Hindlimb muscle (tissue), 1 donor: ENCODE measurements around the gene NFKBIL1. TPM values are rescaled to one million over a fixed set of nuclear protein-coding genes. Genes with fewer than 3 reads are reported as not detected.
A peak's percentile ranks its signal among the peaks of the same experiment; 100 is the strongest.
"Not testable (repeated sequence)": the region's sequence is repeated elsewhere in the genome, so short reads cannot be mapped to it uniquely, and the experiment has no call there.

ENCODE experiments used
- DNase-seq: peaks from one replicate; pipeline ENCODE4 v3.0.0-alpha.2; 2013
- polyA plus RNA-seq: library from polyadenylated mRNA; unstranded; fragments of 120-200 nt; gene quantifications from one replicate; pipeline ENCODE4 v1.2.1, GENCODE V29; 2013; ENCODE audit not compliant: insufficient read length

The NFKBIL1 gene
- polyA plus RNA-seq, 1 donor: 18.9 TPM

DNA sequence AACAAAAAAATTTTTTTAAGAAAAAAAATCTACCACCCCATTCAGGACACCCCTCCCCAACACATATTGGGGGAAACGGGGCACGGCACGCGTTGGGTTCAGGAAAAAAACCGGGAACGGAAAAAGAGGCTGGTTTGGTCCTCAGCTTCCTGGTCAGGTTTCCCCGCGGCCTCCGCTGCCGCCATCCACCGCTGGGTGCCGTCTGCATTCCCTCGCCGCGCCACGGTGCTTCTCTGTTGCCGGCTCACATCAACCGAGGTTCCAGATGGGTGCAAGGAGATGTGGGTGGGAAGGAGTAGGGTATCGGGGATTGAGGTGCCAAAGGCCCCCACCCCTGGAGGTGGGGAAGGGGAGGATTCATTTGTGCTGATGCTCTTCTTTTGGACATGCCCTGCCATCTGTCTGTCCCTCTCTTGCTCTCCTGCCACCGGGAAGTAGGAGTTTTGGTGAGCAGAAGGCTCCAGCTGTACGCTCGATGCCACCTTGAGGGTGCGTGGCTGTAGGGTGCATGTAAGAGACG, 12.8 kb upstream of the NFKBIL1 start:
- no peak for DNase-seq

DNA sequence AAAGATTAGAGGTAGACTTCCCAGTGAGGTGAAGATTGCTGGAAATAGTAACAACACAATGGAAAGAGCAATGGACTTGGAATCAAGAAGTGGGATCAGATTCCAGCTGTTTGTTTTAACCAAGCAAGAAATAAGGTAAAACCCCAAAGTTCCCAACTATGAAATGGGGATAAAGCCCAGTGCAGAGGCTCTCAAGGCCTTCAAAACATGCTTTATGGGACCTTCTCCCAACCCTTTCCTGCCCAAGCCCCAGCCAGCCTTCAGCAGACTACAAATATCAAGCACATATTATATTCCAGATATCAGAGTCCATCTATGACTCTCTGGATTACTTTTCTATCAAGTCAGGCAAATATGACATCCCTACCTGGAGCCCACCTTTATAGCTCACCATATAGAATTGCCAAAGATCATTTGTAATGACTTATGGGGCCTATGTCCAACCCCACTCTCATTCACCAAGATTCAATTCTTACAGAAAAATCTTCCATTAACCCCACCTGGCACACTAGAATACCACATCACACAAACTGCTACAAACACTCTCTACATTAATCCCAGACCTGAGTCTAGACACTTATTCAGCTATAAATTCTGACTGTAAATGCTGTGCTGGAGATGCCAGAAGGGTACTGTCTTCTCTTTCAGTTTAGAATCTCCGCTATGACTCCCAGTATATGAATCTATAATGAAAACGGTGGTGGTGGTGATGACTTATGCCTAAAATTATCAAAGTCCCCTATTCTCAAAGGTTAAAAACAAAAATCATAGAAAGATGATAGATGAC, 11.7 kb upstream of the NFKBIL1 start:
- DNase-seq: no peak

DNA sequence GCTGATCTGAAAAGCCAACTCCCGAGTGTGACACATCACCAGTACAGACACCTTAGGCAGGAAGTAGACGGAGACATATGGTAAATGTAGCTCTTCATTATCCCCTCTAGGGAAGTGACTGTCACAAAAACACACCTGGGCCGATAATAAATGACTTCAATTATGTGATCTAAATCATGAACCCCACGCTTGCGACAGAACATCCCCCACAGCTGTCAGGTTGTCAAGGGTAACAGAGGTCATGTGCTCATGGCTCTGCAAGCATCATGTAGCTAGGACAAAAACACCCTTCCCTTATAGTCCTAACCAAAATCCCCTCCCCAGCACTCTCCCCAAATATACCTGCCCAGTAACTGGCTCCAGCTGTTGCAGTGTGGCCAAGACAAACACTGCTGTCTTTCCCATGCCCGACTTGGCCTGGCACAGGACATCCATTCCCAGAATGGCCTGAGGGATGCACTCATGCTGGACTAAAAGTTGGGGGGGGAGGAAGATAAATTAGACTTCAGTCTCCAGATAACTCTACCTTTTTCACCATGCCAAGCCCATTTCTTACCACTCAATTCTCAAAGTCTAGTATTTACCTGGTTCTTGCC, 8.5 kb upstream of the NFKBIL1 start:
- no peak for DNase-seq

DNA sequence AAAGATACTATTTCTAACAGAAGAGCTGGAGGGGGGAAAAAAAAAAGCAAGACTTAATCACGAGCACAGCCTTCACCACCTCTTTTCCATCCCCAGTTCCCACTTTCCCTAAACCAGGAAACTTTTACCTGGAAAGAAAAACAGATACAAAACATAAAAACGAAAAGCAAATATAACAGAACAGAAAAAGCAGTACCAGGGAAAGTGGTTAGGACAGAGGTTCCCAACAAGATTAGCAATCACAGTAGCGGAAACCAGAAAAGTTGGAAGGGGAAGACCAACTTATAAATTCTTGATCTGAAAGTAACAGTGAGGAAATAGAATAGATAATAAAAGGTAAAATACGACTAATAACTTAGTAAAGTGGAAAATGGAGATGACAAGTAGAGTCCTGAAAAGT, 6.8 kb upstream of the NFKBIL1 start:
- no peak for DNase-seq

DNA sequence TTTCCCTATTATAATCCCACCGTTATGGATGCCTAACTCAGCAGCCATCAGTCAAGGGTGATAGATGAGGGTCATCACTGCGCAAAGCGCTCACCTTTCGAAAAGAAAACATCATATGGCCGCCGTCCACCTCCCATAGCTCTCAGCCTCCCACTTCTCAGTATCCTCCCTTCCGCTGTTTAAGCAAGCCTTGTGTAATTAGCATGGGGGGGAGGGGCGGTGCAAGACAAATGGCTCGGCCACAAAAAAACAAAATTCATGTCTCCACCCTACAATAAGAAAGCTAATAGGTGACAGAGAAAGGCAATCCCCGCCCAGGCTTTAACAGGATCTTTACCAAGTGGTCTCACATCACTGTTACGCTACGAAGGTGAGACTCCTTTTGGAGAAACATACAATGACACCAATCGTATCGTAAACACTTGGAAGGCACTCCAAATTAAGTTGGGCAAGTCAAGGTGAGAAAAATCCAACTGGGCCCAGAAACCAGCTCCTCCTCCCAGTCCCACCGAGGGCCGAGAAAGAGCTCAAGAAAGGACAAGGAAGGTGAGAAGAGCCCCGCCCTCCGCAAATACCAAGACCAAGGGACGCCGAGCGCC, 6.2 kb upstream of the NFKBIL1 start:
- no peak for DNase-seq

DNA sequence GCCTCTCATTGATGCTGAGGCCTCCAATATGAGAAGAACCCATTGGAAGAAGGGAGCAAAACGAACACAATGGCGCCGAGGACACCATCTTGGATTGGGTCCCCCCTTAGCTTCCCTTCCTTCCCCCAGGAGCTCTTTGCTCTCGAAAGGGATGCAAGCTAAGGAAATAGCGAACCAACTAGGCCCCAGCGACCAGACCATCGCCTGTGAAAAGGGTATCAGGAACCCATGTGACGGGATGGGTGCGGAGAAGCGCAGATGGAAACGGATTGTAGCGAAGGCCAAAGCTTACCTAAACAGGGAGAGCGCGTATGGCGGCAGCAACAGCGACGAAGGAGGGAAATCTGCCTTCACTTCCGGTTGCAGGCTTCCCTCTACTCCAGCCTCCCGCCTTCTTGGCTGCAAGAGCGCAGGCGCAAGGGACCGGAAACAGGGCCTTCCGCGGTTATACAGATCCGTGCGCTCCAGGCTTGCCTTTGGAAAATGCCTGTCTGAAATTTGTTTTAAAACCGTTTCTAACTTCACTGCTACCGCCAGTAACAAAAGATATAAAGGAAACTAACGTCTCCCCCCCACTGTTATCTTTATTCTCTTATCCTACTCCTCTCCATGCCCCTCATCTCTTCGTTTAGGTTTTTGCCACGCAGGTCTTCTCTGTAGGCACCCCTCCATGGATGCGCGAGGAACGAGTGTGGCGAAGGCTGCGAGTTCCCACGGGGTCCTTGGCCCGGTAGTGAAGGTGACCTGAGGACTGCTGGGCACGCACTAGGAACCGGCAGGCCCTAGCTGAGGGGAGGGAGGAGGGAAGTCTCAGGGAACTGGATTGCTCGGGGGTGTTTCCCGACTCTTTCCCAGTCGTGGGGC, 5.5 kb upstream of the NFKBIL1 start, which contains the start of gene DDX39B:
Gene DDX39B, minus strand, starts transcription at position 346 of the 864 bp plus-strand sequence. CDS start 1,471 bp downstream, outside the sequence.
- DNase-seq: peak; percentile 97

DNA sequence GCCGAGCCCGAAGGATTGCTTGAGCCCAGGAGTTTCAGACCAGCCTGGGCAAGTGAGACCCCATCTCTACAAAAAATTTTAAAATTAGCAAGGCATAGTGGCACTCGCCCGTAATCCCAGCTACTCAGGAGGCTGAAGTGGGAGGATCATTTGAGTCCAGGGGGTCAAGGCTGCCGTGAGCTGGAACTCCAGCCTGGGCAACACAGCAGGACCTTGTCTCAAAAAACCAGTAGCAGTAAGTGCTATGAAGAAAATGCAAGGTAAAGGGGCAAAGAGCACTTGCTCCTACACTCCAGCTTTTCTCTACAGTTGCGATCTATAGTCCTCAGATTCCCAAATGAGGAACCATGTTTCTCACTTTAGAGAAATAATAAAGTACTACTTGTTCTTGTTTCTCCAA, 3.8 kb upstream of the NFKBIL1 start:
- DNase-seq: no peak

DNA sequence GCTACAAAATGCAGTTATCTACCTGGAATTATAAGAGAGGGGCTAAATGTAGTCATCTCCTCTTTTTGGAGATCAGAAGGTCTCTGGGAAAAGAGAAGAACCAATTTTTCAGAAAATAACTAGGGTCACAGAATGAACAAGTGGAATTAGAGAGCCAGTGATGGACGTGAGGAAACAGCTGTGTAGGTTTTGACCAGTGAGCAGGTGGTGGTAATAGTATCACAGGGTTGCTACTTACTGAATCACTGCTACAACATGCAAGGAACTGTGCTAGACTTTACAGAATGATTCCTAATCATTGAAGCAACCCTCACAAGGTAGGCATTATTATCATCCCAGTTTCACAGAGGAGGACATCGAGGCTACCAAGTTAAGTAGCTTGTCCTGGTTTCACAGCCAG, 2.7 kb upstream of the NFKBIL1 start:
- DNase-seq: no peak

DNA sequence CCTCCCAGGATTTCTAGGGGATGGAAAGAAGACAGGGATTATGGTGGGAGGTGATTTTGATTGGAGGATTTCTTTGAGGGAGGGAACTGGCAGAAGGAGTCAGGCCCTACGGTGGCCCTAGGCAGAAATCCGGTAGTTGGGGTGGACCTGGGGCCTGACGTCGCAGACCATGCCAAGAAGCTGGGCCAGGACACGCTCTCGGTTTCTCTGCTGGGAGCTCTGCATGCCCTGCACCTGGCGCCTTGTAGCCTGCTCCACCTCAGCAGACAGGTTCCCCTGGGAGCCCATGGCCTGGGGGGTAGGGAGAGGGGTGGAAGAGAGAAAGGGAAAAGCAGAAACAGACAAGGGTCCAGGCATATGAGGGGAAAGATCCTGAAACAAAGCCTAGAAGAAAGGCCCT, 2.1 kb upstream of the NFKBIL1 start:
- DNase-seq: no peak

DNA sequence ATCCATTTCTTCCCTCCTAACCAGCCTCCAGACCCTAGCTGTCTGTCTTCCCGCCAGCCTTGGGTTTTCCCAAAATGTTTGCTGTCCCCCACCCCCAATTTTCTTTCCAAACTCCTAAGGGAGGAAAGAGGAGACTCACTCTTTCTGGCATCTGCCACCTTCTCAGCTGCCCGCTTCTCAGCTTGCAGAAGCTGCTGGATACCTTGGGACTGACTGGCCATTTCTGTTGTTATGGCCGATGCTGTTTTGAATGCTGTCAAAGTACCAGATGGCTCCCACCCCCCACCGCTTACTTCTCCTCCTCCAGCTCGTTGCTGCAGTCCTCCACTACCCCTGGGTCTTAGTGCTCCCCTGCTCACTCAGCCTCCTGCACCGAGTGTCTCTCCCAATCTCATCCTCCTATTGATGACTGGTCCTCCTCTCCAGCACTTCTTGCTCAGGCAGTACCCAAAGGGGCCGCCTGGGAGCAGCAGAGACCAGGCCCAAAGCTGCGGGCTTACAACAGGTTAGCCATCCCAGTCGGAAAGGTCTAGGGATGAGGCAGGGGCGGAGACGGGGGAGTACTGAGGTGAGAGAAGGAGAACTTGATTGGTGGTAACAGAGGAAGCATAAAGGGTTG, 960 bp upstream of the NFKBIL1 start, which contains the start of gene ATP6V1G2:
Gene ATP6V1G2, minus strand, starts transcription at position 270 of the 619 bp plus-strand sequence. Its CDS starts 49 bp downstream, at position 221.
- DNase-seq: peak; percentile 89

DNA sequence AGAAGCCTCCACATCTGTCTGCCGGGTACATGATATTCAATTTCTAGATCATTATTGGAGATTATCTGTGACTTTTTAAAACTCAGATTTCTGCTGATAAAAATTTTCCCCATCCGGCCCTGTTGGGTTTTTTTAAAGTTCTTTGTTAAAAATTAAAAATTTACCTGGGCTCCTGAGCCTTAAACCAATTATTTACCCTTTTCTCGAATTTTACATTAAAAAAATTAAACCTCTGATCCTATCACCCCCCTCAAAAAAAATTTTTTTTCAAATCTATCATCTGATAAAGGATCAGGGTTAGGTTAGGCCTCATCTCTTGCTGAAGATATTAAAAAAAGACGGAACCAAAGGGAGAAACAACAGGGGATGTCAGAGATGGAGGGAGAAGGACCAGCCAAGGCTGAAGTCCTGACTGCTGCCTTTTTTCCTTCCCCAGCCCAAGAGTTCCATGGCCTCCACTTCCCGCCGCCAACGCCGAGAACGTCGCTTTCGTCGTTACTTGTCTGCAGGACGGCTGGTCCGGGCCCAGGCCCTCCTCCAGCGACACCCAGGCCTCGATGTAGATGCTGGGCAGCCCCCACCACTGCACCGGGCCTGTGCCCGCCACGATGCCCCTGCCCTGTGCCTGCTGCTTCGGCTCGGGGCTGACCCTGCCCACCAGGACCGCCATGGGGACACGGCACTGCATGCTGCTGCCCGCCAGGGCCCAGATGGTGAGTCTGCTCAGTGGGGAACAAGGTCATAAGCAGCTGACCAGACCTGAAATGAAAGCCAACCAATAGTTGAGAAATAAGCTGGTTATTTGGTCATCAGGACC, 527 bp downstream of the NFKBIL1 start:
- DNase-seq: no peak

DNA sequence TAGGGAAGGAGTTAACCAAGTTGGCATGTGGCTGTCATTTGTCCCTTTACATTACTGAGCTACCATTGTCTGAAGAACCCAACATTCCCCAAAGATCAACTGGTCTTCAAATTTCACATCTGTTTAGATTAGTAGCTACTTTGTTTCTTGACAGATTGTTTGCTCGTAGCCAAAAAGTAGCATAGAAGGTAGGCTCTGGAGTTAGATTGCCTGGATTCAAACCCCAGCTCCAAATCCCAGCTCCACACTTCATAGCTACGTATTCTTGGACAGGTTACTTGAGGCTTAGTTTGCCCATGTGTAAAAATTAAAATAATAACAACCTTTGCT, 1.1 kb downstream of the NFKBIL1 start:
- no peak for DNase-seq

DNA sequence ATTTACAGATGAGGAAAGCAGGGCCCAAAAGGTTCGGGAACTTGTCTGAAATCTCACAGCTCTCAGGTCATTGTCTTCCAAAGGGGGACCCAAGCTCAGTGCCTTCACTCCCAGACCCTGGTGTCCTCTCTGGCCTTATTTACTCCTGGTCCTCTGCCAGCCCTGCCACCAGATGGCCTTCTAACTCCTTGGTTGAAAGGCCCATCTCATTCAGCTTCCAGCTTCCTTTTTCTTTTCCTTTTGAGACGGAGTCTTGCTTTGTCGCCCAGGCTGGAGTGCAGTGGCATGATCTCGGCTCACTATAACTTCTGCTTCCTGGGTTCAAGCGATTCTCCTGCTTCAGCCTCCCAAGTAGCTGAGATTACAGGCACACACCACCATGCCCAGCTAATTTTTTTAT, 4.0 kb downstream of the NFKBIL1 start:
- DNase-seq: not testable (repeated sequence)

DNA sequence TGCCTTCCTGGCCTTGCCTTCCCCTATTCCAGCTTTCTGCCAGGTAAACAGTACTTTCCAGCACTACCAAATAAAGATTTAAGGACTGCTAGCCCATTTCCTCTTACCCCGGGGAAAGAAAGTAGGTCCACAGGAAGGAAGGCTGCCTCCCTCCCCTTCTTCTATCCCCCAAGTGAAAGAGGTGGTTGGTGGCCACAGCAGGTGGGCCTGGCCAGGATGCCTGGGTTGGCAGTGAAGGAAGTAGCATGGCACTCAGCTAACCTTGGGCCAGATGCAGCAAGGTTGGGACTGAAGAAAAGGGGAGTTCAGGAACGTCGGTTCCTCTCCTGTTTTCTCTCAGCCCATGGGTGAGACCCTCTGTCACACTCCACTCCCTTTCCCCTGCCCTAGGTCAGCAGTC, 8.9 kb downstream of the NFKBIL1 start:
- no peak for DNase-seq

DNA sequence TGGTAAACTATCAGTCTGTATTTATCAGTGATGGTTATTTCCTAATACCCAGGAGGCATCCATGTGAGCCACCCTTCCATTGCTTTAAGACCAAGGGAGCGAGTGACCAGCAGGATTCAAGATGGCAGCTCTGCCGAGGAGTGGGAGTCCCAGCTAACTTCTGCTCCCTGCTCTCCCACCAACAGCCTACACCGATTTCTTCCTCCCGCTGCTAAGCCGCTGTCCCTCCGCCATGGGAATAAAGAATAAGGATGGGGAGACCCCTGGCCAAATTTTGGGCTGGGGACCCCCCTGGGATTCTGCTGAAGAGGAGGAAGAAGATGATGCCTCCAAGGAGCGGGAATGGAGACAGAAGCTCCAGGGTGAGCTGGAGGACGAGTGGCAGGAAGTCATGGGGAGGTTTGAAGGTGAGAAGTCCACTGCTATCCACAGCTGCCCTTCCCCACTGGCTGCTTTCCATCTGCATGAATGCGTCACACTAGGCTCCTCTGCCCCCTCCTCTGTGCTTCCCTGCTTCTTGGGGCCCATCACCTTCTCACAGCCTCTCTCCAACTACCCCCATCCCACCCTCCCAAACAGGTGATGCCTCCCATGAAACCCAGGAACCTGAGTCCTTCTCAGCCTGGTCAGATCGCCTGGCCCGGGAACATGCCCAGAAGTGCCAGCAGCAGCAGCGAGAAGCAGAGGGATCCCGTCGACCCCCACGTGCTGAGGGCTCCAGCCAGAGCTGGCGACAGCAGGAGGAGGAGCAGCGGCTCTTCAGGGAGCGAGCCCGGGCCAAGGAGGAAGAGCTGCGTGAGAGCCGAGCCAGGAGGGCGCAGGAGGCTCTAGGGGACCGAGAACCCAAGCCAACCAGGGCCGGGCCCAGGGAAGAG, 10.3 kb downstream of the NFKBIL1 start:
- DNase-seq: no peak

DNA sequence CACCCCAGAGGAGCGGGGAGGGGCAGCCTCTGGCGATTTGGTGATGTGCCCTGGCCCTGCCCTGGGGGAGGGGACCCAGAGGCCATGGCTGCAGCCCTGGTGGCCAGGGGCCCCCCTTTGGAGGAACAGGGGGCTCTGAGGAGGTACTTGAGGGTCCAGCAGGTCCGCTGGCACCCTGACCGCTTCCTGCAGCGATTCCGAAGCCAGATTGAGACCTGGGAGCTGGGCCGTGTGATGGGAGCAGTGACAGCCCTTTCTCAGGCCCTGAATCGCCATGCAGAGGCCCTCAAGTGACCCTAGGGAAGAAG, 10.9 kb downstream of the NFKBIL1 start:
- DNase-seq: no peak

DNA sequence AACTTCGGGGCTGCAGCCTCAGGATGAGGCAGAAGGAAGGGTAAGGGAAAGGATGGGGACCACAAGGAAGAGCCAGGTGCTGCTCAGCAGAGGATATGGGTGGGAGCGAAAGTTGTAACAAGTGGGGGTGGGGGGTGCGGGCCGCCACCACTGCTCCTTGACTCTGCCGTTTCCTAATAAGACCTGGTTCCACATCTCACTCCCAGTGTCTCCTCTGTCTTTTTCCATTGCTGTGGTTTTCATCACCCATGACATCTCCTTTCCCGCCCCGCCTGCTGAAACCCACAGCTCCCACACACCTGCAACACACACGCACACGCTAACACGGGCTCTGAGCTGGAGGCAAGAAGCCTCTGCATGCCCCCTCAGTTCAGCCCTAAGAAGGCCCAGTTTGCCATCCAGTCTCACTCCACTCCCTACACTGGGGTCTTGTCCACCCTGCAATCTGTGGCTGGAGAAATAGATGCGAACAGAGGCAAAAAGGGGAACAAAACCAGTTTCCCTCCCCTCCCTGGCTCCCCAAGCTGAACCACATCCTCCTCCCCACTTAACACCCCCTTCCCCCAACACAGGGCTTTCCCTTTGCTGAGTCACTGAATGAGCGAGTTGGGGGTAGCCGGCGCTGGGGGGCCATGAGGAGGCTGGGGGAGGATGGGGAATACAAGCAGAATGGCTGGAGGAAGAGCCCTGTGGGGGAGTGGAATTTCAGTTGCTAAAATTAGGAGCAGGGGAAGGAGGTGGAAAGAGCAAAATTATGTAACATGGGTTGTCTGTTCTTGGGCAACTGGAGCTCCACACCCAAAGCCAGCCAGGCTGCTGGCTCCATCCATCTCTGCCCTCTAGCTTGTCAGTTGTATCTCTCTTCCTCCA, 11.5 kb downstream of the NFKBIL1 start:
- no peak for DNase-seq

DNA sequence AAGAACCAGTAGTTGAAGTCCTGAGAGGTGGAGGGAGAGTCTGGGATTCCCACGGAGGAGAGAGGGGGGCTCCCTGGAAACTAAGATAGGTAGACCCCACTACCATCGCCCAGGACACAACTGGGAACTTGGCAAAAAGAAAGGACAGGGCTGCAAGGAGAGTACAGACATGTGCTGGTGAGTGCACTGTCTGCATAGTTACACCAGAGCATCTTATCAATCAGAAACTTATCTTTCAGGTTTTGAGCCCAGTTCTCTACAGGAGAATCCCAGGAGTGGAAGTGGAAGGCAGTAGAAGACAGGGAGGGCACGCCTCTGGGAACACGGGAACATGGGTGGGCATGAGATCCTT, 12.2 kb downstream of the NFKBIL1 start:
- DNase-seq: no peak

DNA sequence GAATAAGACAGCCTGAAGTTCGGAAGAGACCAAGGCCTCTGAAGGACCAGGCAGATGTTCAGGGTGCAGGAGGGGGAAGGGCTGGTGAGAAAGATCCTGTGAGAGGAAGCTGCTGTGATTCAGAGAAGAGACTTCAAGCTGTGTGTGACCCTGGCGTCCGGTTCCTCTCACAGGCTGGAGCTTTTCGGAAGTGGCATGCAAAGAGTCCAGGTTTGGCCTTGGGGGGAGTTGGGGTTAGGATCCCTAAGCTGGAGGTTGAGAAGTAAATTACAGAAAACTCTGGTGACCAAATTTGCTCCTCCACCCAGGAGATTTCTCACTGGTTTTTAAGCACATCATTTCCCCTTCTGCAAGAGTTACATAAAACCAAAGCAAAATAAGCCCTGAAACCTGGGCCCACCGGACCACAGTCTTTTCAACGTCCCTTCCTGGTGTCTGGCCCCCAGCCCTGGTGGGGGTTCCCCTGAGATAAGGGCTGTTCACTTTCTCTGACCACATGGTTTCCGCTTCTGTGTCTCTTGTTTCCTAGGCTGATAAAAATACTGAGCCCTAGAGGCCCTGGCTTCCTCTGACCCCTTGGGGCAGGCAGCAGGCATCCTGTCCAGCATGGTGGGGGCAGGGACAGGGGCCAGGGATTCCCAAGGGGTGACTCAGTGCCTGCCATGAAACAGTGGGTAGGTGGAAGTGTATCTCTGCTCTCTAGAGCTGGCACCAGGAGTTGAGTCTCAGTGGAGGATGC, 12.7 kb downstream of the NFKBIL1 start:
- no peak for DNase-seq
